Mesodermal cell (in vitro differentiated cells): Measurements from ENCODE around the gene NPAS3.

Source experiments
- H3K27ac ChIP-seq: 2 replicates; pipeline ENCODE4 v1.7.0; 2013; ENCODE audit warnings: mild to moderate bottlenecking, low read depth, low read length, moderate library complexity; ENCODE audit not compliant: severe bottlenecking
- H3K36me3 ChIP-seq: 2 replicates; pipeline ENCODE4 v1.7.1; 2013; ENCODE audit warnings: mild to moderate bottlenecking, low read length, moderate library complexity; ENCODE audit not compliant: control insufficient read depth, insufficient read depth
- H3K4me1 ChIP-seq: one replicate; pipeline ENCODE4 v1.7.1; 2013; ENCODE audit warnings: mild to moderate bottlenecking, low read length; ENCODE audit not compliant: insufficient read depth, control insufficient read depth, poor library complexity, severe bottlenecking
- H3K4me3 ChIP-seq: 2 replicates; pipeline ENCODE4 v1.7.0; 2013; ENCODE audit warnings: low read length, control low read depth, mild to moderate bottlenecking; ENCODE audit not compliant: insufficient read depth, poor library complexity, severe bottlenecking; ENCODE audit errors: extremely low read depth
- H3K9me3 ChIP-seq: 2 replicates; pipeline ENCODE4 v1.7.1; 2013; ENCODE audit warnings: mild to moderate bottlenecking, low read length, moderate library complexity; ENCODE audit not compliant: control insufficient read depth
- WGBS, 2 experiments: methylation state at CpG; one replicate each; pipeline ENCODE4 v1.1.5; 2013; ENCODE audit warnings: missing lambda C conversion rate in 2 of 2; ENCODE audit not compliant: insufficient coverage in 2 of 2; 5-methylcytosine and 5-hydroxymethylcytosine counted together

NPAS3 gene

DNA sequence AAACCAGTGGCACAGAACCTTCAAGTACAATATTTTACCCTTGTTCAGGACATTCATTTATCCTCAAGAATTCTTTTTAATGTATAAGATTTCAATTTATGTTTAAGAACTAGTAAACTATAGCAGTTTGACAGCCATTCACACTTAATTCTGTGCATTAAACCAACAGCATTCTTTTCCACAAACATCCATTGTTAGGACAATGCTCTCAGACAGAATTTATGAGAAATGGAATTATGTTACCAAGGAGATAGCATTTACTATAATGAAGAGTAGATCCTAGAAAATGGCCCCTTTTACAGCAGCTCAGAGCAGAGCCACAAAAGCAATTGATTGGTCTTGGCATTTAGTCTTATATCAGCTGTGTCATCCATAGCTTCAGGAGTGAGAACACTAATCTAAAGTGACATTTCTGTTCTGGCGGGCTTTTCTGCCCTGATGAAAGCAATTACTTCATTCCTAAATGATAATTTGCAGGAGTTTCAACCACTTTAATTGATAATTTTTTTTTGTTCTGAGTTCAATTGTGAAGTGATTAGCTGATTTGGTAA, 268.9 kb downstream of the NPAS3 start:
- Histone ChIP-seq H3K9me3 (no peaks in the 10 kb centered on the region), H3K27ac (no peak overlapping the region), H3K4me3 (no peak overlapping the region), H3K36me3 (no peaks in the 10 kb centered on the region), H3K4me1 (no peaks in the 10 kb centered on the region)
- no CpG with 5 or more reads among the region's 1 CpG for WGBS, 2 experiments

DNA sequence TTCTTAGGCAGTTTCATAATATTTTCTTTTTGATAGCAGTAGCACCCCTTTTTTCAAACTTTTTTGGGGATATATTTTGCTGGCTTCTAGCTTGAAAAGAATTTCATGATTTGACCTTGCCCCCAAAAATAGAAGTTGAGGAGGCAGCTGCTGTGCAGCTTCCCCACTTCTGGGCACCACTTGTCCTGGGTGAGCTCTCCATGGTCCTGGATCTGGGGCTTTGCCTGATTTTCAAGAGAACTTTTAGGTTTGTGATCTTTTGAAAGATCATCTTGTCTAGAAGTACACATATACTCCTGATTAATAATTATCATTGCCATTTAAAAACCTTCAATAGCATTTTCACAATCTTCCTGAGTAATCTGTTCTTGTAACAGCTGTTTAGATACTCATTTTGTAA, 271.6 kb downstream of the NPAS3 start:
- H3K27ac ChIP-seq = no peak overlapping the region
- no peaks in the 10 kb centered on the region for H3K9me3 ChIP-seq
- no peaks in the 10 kb centered on the region for H3K36me3 ChIP-seq
- H3K4me1 ChIP-seq = no peaks in the 10 kb centered on the region
- H3K4me3 ChIP-seq = no peak overlapping the region

- no peak overlapping the region for H3K4me3 ChIP-seq
- H3K4me1 ChIP-seq = no peaks in the 10 kb centered on the region
- no peaks in the 10 kb centered on the region for H3K36me3 ChIP-seq
- no peaks in the 10 kb centered on the region for H3K9me3 ChIP-seq
- WGBS, 2 experiments = no CpG with 5 or more reads among the region's 2 CpGs
- H3K27ac ChIP-seq = no peak overlapping the region
Observed at GRCh38 chr14:33218026-33218425, 279.3 kb downstream of the NPAS3 start.

DNA sequence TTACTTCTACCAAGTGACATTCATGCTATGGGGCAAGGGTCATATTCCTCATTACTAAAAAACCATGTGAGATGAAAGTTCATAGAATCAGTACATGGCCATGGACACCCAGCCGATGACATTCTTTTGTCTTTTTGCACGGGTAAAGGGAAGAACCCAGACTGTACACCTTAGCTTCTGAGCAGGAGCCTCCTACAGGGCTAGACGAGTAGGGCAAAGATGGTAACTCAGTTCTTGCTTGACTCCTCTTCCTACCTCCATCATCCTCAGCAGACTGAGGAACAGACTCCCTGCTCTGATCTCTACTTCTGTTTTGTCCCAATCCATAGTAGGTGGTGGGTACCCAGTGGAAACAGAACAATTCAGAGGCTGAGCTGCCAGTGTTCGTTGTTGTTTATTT, 281.3 kb downstream of the NPAS3 start:
- WGBS, 2 experiments = 95 to 100% methylated on average over 2 to 4 of the region's 4 CpGs
- Histone ChIP-seq H3K4me3 (no peak overlapping the region), H3K36me3 (no peaks in the 10 kb centered on the region), H3K9me3 (no peaks in the 10 kb centered on the region), H3K4me1 (no peaks in the 10 kb centered on the region), H3K27ac (no peak overlapping the region)

DNA sequence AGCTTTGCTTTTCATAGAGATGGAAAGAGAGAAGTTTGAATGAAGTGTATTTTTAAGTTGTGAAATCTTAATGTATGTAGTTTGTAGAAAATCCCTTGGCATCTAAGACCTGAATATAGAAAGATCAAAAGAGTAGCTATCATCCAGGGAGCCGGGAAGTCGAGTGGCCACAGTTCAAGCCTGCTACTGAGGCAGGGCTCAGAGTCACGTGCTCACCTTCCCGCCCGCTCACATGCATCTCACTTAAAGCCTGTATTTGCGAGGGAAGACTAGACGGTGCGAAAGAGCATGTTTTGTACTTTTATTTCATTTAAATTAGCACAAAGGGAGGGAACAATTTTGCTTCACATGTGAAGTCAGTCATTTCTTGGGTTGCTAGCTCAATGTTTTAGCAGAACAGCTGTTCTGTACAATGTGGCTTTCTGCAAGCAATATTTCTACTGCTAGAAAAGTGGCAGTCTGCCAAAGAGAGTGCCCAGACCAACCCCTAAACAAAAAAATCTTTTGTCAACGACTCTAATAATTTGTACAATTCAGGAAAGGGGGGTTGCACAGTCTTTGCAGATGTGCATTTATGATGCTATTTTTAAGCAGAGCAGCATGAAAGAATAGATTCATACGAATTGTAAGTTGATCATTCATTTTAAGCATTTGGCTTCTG, 290.7 kb downstream of the NPAS3 start:
- Histone ChIP-seq H3K27ac (no peak overlapping the region), H3K36me3 (no peaks in the 10 kb centered on the region), H3K9me3 (no peaks in the 10 kb centered on the region), H3K4me1 (peaks cover 12% of the 10 kb centered on the region), H3K4me3 (no peak overlapping the region)
- WGBS, 2 experiments = 95 to 98% methylated on average over 7 of the region's 10 CpGs

DNA sequence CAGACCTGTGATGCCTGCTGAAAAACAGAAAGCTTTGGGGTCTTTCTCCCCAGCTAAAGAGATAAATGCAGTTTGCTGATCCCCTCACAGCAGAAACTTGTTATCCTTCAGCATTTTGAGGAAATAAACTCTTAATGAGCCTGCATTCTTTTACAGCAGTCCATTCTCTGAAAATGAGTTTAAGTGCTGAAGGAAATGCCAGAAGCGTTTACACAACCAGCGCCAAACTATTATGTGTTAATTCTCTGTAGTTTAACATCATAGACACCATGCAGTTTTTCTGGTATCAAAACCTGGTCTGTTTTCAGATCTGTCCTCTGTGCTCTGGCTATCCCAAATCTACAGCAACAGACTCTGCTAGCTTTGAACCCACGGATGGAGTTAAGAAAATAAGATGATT, 291.3 kb downstream of the NPAS3 start:
- Histone ChIP-seq H3K9me3 (no peaks in the 10 kb centered on the region), H3K4me3 (no peak overlapping the region), H3K36me3 (no peaks in the 10 kb centered on the region), H3K4me1 (peaks cover 12% of the 10 kb centered on the region), H3K27ac (no peak overlapping the region)
- 40% methylated on average over 1 of the region's 3 CpGs; no CpG with 5 or more reads in 1 of the 2 experiments for WGBS, 2 experiments

DNA sequence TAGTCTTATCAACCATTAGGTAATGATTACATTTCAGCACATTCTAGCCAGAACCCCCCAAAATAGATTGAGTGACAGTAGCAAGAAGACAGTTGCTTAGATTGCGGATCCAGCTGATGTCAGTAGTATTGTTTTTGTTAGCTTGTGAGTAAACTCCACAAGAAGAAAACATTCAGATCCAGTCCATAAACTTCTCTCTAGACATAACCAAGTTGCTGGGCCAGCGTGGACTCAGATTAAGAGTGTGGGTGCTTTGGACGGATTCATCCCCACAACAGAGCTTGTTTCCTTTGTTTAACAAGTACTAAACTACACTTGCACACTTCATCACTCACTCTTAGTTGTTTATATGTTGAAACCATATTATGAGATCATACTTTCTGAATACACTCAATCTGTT, 293.4 kb downstream of the NPAS3 start:
- no peak overlapping the region for H3K4me3 ChIP-seq
- no CpG with 5 or more reads among the region's 3 CpGs for WGBS, 2 experiments
- no peak overlapping the region for H3K27ac ChIP-seq
- H3K36me3 ChIP-seq = no peaks in the 10 kb centered on the region
- peaks cover 12% of the 10 kb centered on the region for H3K4me1 ChIP-seq
- no peaks in the 10 kb centered on the region for H3K9me3 ChIP-seq

DNA sequence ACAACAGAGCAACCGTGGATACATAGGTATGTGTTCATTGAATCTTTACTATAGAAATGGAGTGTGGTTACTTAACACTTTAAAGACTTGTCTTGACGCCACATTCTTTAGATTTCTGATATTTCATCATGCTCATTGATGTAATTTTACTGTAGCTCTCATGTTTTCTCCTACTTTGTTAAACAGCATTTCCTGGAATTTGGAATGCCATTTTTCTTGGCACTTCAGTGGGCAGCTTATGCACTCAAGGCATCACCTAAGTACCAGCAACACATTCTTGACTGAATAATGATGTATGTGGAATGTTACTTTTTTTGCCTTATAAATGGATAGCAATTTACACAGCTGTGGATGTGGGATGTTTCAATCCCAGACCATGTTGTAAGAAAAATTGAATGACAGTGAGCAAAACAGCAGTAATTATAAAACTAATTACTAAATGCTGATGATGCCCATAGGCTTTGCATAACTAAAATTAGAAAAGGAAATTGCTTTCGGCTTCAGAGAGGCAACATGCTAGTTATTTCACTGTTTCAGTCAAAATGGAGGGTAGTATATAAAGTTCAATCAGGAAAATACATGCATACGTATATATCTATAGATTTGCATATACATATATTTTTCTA, 298.5 kb downstream of the NPAS3 start:
- Histone ChIP-seq H3K4me3 (no peak overlapping the region), H3K9me3 (no peaks in the 10 kb centered on the region), H3K27ac (no peak overlapping the region), H3K4me1 (no peaks in the 10 kb centered on the region), H3K36me3 (no peaks in the 10 kb centered on the region)
- 83% methylated on average over 1 of the region's 4 CpGs; no CpG with 5 or more reads in 1 of the 2 experiments for WGBS, 2 experiments

DNA sequence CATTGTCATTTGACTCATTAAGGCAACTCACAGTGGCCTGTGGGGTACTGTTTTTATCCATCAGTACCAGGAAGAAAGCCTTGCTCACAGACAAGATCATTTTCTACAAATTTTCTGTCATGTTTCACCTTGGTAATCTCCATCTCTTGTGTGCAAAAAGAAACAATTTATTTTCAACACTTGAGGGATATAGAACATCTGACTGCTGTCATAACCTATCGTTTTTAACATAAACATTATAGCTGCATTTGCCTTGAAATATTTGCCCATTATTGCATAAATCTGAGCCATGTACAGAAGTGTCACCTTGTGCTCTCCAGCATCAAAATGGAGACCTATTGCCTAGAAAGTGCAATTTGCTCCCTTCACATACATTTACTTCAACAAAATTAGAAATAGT, 300.8 kb downstream of the NPAS3 start:
- Histone ChIP-seq H3K4me3 (no peak overlapping the region), H3K27ac (no peak overlapping the region), H3K36me3 (no peaks in the 10 kb centered on the region), H3K9me3 (no peaks in the 10 kb centered on the region), H3K4me1 (no peaks in the 10 kb centered on the region)
- 71 to 89% methylated on average over 1 of the region's 1 CpG for WGBS, 2 experiments

DNA sequence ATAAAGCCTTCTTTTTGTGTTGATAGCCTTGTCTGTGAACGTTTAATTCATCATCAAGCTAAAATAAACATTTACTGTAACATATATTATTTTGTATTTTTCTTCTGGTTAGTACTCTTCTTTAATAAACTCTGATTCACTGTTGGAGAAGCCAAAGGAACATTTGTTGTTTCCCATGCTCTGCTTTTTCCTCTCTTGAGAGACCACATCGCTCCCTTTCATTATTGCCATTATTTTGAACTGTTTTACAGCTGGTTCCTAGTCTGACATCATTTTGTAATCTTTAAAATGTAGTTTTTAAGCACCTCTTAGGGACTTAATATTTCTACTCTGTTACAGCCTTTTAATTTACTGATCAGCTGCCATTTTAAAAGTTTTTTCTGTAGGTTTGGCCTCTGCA, 301.8 kb downstream of the NPAS3 start:
- no CpG with 5 or more reads among the region's 2 CpGs for WGBS, 2 experiments
- Histone ChIP-seq H3K4me1 (no peaks in the 10 kb centered on the region), H3K4me3 (no peak overlapping the region), H3K36me3 (no peaks in the 10 kb centered on the region), H3K27ac (no peak overlapping the region), H3K9me3 (no peaks in the 10 kb centered on the region)

DNA sequence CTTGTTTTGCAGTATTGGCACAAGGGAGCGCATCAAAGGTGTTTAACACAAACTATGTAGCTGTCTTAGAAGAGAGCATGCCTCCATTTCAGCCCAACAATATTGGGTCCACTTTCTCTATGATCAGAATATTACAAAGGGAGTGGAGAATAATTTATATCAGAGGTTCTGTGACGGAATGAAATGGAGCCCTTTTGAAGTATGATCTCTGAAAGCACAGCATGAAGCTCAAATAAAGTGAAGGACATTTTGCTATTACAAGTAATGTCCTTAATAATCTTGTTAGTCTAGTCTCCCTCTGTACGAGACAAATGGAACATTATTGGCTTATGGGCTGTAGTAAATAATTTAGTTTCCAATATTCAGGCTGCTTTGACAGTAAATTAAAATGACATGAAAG, 302.7 kb downstream of the NPAS3 start:
- H3K36me3 ChIP-seq = no peaks in the 10 kb centered on the region
- H3K4me3 ChIP-seq = no peak overlapping the region
- no peaks in the 10 kb centered on the region for H3K4me1 ChIP-seq
- H3K9me3 ChIP-seq = no peaks in the 10 kb centered on the region
- H3K27ac ChIP-seq = no peak overlapping the region
- 87% methylated on average over 2 of the region's 3 CpGs; no CpG with 5 or more reads in 1 of the 2 experiments for WGBS, 2 experiments
